Lower leg skin (tissue), 4 donors: ENCODE data around the gene NREP. TPM values are rescaled to one million over a fixed set of nuclear protein-coding genes. Genes with fewer than 3 reads are reported as not detected.
A peak's percentile ranks its signal among the peaks of the same experiment; 100 is the strongest.

ENCODE experiments used
- DNase-seq, 2 donors: peaks; one replicate each; pipeline ENCODE4 v3.0.0-alpha.2; 2019; ENCODE audit warnings: low spot score in 2 of 2
- H3K4me3 ChIP-seq: fragments of 200-600 bp; sonication (generic); 2 replicates; pipeline ENCODE4 v1.5.1; 2017; ENCODE audit warnings: mild to moderate bottlenecking, low read depth; ENCODE audit not compliant: poor library complexity, severe bottlenecking
- POLR2A ChIP-seq, 2 donors: fragments of 450-650 bp; IDR thresholded peaks; one replicate each; pipeline ENCODE4 v1.6.1; 2016 to 2017; ENCODE audit warnings: antibody characterized with exemption in 2 of 2, mild to moderate bottlenecking in 1 of 2, moderate library complexity in 1 of 2
- WGBS, 2 donors: methylation state at CpG; one replicate each; pipeline ENCODE4 v1.1.5; 2018; 5-methylcytosine and 5-hydroxymethylcytosine counted together
- intact Hi-C: fragments of 100-400 bp; cut with DNase I; formaldehyde crosslinking; loops from one replicate; pipeline ENCODE4 v1.15.0; 2023; ENCODE audit warnings: low total_unique reads
- total RNA-seq, 4 donors: library from RNA; depleted of rRNA; stranded (reverse); fragments of >200 nt; gene quantifications; one replicate each; pipeline ENCODE4 v1.1.0, GENCODE V29; 2016
- TF ChIP-seq, protein P1 (sequence below), 3 donors: fragments of 450-650 bp; IDR thresholded peaks; one replicate each; pipeline ENCODE4 v1.5.1; 2016; ENCODE audit warnings: antibody characterized with exemption in 3 of 3, mild to moderate bottlenecking in 3 of 3, moderate library complexity in 2 of 3

Gene NREP
- total RNA-seq, 4 donors from 2014 or later = 2.2 to 7.3 (median 2.4) TPM

DNA sequence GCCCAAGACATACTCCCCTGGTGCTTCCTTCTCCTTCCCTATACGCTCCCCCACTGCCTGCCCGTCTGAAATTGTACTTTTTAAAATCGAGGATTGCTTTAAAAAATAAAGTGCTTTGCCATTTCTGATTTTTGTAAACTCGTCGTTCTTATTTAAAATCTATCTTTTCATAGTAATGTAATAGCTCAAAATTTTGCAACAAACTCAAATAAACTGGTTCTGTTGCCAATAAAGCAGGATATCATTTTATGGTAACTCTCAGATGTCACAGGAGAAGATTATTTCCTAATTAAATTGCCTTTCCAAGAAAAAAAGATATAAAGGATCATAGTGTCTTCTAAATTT, 1.3 kb upstream of the NREP start:
- intact Hi-C loops = no loop called here
- TF ChIP-seq, protein P1, sequence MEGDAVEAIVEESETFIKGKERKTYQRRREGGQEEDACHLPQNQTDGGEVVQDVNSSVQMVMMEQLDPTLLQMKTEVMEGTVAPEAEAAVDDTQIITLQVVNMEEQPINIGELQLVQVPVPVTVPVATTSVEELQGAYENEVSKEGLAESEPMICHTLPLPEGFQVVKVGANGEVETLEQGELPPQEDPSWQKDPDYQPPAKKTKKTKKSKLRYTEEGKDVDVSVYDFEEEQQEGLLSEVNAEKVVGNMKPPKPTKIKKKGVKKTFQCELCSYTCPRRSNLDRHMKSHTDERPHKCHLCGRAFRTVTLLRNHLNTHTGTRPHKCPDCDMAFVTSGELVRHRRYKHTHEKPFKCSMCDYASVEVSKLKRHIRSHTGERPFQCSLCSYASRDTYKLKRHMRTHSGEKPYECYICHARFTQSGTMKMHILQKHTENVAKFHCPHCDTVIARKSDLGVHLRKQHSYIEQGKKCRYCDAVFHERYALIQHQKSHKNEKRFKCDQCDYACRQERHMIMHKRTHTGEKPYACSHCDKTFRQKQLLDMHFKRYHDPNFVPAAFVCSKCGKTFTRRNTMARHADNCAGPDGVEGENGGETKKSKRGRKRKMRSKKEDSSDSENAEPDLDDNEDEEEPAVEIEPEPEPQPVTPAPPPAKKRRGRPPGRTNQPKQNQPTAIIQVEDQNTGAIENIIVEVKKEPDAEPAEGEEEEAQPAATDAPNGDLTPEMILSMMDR (IDR thresholded peaks at IDR 0.05) = no peak
- TF ChIP-seq POLR2A (IDR thresholded peaks at IDR 0.05) = no peak
- no peak for DNase-seq
- WGBS, 2 donors = 9 to 14% methylated on average over 5 of the region's 5 CpGs
- no peak overlapping the region for H3K4me3 ChIP-seq

DNA sequence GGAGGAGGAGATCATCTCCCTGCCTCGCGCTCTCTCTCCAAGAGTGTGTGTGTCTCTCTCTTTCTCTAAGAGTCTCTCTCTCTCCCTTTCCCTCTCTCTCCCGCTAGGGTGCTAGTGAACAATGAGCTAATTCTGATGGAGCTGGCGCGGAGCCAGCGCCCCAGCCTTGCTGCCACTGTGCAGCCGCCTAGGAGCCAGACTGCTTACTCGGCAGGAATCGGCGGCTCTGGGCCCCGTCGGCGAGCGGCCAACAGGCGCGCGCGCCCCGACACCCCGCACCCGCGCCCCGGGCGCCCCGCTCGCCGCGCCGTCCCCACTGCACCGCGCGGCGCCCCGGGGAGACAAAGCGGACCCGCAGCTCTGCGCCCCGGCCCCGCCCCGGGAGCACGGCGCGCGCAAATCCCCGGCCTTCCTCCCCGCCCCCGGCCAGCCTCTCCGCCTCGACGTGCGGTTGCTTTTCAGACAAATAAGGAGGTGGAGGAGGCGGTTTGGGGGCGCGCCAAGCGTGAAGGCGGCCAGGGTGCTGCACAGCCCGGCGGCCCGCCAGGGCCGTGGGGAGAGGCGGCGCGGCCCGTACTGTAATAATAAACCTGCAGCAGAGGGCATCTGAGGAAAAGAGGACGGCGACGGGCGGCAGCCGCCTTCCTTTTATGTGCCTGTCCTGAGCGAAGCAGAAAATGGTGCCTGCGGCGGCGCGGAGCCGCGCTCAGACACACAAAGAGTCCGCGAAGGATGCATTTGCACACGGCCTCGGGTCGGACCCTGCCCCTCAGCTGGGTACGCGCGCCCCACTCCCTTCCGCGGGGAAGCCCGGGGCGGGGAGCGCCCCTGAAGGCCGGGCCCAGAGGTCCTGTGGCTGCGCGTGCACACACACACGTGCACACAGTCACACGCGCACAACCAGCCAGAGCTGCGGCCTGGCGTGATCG, 625 bp upstream of the NREP start:
- H3K4me3 ChIP-seq = peak overlapping the region; percentile 34
- intact Hi-C loops = no loop called here
- peak; percentile 86 to 98 for DNase-seq
- 0 to 1% methylated on average over 70 to 74 of the region's 98 CpGs for WGBS, 2 donors
- TF ChIP-seq, protein P1 (IDR thresholded peaks at IDR 0.05) = no peak
- TF ChIP-seq POLR2A (IDR thresholded peaks at IDR 0.05) = no peak

DNA sequence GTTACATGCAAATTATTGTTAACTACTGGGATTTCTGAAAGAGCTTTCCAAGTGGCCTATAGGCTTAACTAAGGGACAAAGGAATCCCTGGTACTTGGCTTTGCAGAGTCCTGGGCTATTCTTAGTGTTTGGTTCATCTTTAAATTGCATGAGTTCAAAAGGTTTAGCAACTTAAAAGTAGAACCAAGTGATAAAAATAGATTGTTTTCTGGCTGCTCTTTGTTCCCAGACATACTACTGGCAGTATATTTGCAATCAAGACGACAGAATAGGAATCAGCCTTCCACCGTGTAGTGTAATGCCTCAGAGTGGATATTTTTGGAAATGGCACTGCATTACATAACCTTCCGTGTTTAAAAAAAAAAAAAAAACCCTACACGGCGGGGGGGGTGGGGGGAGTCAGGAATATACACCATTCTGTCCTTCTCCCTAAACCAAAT, 1.0 kb downstream of the NREP start:
- no peak for DNase-seq
- intact Hi-C loops = no loop called here
- WGBS, 2 donors = 3 to 7% methylated on average over 5 of the region's 5 CpGs
- H3K4me3 ChIP-seq = no peak overlapping the region
- no peak for TF ChIP-seq POLR2A (IDR thresholded peaks at IDR 0.05)
- TF ChIP-seq, protein P1 (IDR thresholded peaks at IDR 0.05) = no peak

DNA sequence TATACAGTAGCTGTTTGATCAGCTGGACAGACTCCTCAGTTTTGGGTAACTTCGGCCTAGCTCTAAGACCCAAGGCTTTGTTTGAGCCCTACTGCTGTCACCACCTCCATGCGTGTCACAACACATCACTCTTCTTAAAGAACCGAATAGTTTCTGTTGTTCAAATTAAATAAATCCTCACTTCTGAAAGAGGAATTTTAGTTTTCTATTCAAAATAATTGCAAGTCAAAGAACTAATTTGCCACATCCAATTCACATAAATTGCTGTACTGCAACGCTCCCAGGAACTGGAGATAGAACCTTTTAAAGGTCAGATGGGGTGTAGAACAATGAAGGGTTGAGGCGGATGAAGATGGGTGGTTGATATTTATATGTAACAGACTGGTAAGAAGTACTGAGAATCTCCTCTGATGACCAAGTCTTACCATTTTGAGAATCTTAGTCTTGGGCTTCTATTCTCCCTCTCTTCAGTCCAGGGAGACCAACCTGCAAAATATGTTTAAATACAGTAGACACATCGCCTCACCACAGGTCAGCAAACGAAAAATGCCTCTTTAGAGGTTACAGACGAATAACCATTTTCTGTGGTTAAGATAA, 1.6 kb downstream of the NREP start:
- intact Hi-C loops = no loop called here
- no peak for TF ChIP-seq POLR2A (IDR thresholded peaks at IDR 0.05)
- H3K4me3 ChIP-seq = no peak overlapping the region
- 54 to 56% methylated on average over 8 of the region's 8 CpGs for WGBS, 2 donors
- DNase-seq = no peak

DNA sequence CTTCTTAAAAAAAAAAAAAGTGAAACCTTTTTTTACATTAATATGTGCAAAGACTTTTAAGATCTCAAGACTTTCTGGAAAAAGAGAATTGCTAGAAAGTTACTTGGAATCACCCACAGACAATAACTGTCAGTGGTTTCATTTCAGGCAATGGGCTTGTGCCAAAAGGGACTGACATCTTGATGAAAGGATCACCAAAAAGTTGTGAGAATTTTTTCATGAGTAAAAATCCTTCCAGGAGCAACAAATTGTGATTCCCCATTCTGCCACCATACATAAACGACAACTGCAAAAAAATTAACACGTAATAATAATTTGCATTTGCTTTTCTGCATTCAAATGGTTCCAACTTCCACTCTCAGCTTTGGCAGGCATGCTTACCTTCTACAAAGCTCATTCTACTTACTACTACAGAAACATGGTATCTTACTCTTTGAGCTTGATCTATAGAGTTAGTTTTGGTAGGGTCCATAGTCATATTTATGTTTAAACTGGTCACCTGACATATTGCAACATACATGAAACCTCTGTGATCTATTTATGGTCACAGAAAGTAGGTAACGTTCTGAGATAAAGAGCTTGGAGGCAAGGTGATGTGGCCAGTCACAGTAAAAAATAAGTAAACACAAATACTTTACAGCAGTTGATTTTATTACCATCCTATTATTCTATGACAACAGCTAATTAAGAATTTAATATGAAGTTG, 3.0 kb downstream of the NREP start:
- WGBS, 2 donors = 39 to 66% methylated on average over 3 of the region's 3 CpGs
- DNase-seq = no peak
- intact Hi-C loops = no loop called here

More for the DNA sequence above, 3.0 kb downstream of the NREP start:
- H3K4me3 ChIP-seq = no peak overlapping the region
- TF ChIP-seq, protein P1 (IDR thresholded peaks at IDR 0.05) = no peak
